Caco-2 (cell line): ENCODE results near the gene TEX35. TPM values are rescaled to one million over a fixed set of nuclear protein-coding genes. Genes with fewer than 3 reads are reported as not detected.

ENCODE experiments used
- BruUV-seq: library from RNA; stranded (reverse); fragments of 400-500 nt; replicated peaks from 2 replicates; lab custom pipeline; 2021; lab: Mats Ljungman, UMichigan
- CTCF ChIA-PET: fragments of 300-600 bp; sonication (Branson Sonifier 250); formaldehyde crosslinking; loops from one replicate; lab custom pipeline; 2022; ENCODE audit warnings: antibody characterized with exemption; lab: Charles Lee
- POLR2A ChIA-PET: fragments of 300-600 bp; sonication (Branson Sonifier 250); formaldehyde crosslinking; loops from one replicate; lab custom pipeline; 2022; ENCODE audit warnings: antibody characterized with exemption; lab: Charles Lee
- DNase-seq, 2 experiments: peaks; one replicate each; pipeline versions ENCODE4 v3.0.0 to v3.0.0-alpha.2; 2020 to 2022
- H3K27me3 ChIP-seq: replicated peaks from 2 replicates; pipeline ENCODE4 v1.6.0; 2011; ENCODE audit warnings: low read length; ENCODE audit not compliant: control insufficient read depth, insufficient read depth
- H3K36me3 ChIP-seq: 2 replicates; pipeline ENCODE4 v1.5.1; 2011; ENCODE audit warnings: low read length; ENCODE audit not compliant: control insufficient read depth, insufficient read depth
- H3K4me1 ChIP-seq: fragments of 250-450 bp; sonication (Bioruptor Pico); 2 replicates; pipeline ENCODE4 v1.5.1; 2020; ENCODE audit warnings: mild to moderate bottlenecking
- H3K4me3 ChIP-seq: 2 replicates; pipeline ENCODE4 v1.5.1; 2011; ENCODE audit warnings: low read depth, mild to moderate bottlenecking, control low read depth, low read length
- H3K9me3 ChIP-seq: fragments of 250-450 bp; sonication (Bioruptor Pico); 2 replicates; pipeline ENCODE4 v1.5.1; 2020; ENCODE audit warnings: mild to moderate bottlenecking, moderate library complexity
- H3K27ac Mint-ChIP-seq: one replicate; pipeline ENCODE4 v1.8.0; 2022; ENCODE audit warnings: mixed read lengths; ENCODE audit not compliant: unreplicated experiment
- H3K27me3 Mint-ChIP-seq: one replicate; pipeline ENCODE4 v1.8.0; 2022; ENCODE audit warnings: mixed read lengths; ENCODE audit not compliant: insufficient read depth, unreplicated experiment
- H3K36me3 Mint-ChIP-seq: one replicate; pipeline ENCODE4 v1.8.0; 2022; ENCODE audit warnings: mild to moderate bottlenecking, mixed read lengths; ENCODE audit not compliant: insufficient read depth, unreplicated experiment
- H3K4me1 Mint-ChIP-seq: one replicate; pipeline ENCODE4 v1.8.0; 2022; ENCODE audit warnings: low read depth, mixed read lengths; ENCODE audit not compliant: unreplicated experiment
- H3K4me3 Mint-ChIP-seq: one replicate; pipeline ENCODE4 v1.8.0; 2022; ENCODE audit warnings: mild to moderate bottlenecking, moderate library complexity, mixed read lengths; ENCODE audit not compliant: unreplicated experiment
- H3K9me3 Mint-ChIP-seq: one replicate; pipeline ENCODE4 v1.8.0; 2022; ENCODE audit warnings: mixed read lengths; ENCODE audit not compliant: unreplicated experiment
- CTCF ChIP-seq, 2 experiments: fragments of 200-600 bp in 1 of 2; IDR thresholded peaks; 1 replicate in 1 of 2; 2 replicates in 1 of 2; pipeline versions ENCODE4 v1.5.1 to v1.8.0; 2011 to 2022; ENCODE audit warnings: antibody characterized with exemption in 1 of 2, control low read depth in 1 of 2, inconsistent platforms in 1 of 2, low read depth in 1 of 2, low read length in 1 of 2, mild to moderate bottlenecking in 1 of 2, moderate library complexity in 1 of 2; ENCODE audit not compliant: insufficient read depth in 1 of 2, severe bottlenecking in 1 of 2, unreplicated experiment in 1 of 2
- intact Hi-C: fragments of 100-400 bp; cut with micrococcal nuclease; formaldehyde crosslinking; loops from one replicate; pipeline ENCODE4 v1.10.0; 2022; ENCODE audit not compliant: unreplicated experiment
- total RNA-seq: library from RNA; stranded (reverse); gene quantifications from 2 replicates; pipeline ENCODE4 v1.2.3, GENCODE V29; 2022

The TEX35 gene
- total RNA-seq, 1 experiment from 2014 or later = not detected

DNA sequence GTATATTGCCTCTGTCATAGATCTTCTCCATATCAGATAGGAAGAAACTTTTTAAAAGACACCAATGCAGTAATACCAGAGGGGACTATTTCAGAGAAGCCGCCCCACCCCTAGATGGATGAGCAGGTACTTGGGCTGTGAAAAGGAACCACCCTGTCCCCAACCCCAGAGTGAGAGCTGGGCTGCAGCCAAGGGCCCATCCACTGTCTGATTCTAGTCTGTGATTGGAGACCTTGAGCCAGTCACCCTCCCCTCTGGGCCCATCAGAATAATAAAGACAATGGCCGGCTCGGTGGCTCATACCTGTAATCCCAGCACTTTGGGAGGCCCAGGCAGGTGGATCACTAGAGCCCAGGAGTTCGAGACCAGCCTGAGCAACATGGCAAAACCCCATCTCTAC is 21.2 kb upstream of the TEX35 start:
- no peaks in the 10 kb centered on the region for H3K9me3 Mint-ChIP-seq
- no peaks in the 10 kb centered on the region for H3K9me3 ChIP-seq
- no TSS peak for BruUV-seq
- no peak for DNase-seq
- no peak overlapping the region for H3K27ac Mint-ChIP-seq
- POLR2A ChIA-PET = no interaction called here
- no peaks in the 10 kb centered on the region for H3K4me1 ChIP-seq
- H3K4me3 Mint-ChIP-seq = no peak overlapping the region
- H3K36me3 ChIP-seq = no peaks in the 10 kb centered on the region
- H3K36me3 Mint-ChIP-seq = no peaks in the 10 kb centered on the region
- no peak for TF ChIP-seq CTCF (IDR thresholded peaks at IDR 0.05; ENCODE audit: insufficient read depth in 1 of 2, low read depth in 1 of 2, low read length in 1 of 2, severe bottlenecking in 1 of 2, unreplicated experiment in 1 of 2)
- no peaks in the 10 kb centered on the region for H3K27me3 ChIP-seq
- CTCF ChIA-PET = no interaction called here
- H3K4me1 Mint-ChIP-seq = no peaks in the 10 kb centered on the region
- no peaks in the 10 kb centered on the region for H3K27me3 Mint-ChIP-seq
- no peak overlapping the region for H3K4me3 ChIP-seq
- intact Hi-C loops = no loop called here

DNA sequence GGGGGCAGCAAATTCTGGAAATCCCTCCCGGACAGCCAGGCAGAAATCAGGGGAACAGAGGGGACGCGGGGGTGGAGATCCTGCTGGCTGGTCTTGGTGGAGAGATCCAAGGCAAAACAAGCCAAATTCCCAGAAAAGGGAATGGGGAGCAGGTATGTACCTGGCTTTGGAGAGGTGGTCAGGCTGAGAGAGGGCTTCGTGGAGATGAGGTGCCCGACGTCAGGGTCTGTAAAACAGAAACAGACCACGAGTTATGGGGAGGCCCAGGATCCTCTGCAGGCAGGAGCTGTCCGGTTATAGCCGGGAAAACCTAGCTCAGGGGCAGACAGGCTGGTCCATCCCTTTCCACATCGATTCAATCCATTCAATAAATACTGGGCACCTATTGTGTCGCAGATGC is 20.6 kb upstream of the TEX35 start:
- Histone ChIP-seq H3K4me3 (no peak overlapping the region), H3K27me3 (no peaks in the 10 kb centered on the region), H3K9me3 (no peaks in the 10 kb centered on the region), H3K36me3 (no peaks in the 10 kb centered on the region), H3K4me1 (no peaks in the 10 kb centered on the region)
- H3K27me3 Mint-ChIP-seq = no peaks in the 10 kb centered on the region
- H3K4me3 Mint-ChIP-seq = no peak overlapping the region
- ChIA-PET POLR2A (no interaction called here), CTCF (no interaction called here)
- no TSS peak for BruUV-seq
- no peaks in the 10 kb centered on the region for H3K4me1 Mint-ChIP-seq
- intact Hi-C loops = no loop called here
- no peak for DNase-seq
- H3K9me3 Mint-ChIP-seq = no peaks in the 10 kb centered on the region
- TF ChIP-seq CTCF (IDR thresholded peaks at IDR 0.05; ENCODE audit: insufficient read depth in 1 of 2, low read depth in 1 of 2, low read length in 1 of 2, severe bottlenecking in 1 of 2, unreplicated experiment in 1 of 2) = no peak
- no peaks in the 10 kb centered on the region for H3K36me3 Mint-ChIP-seq
- H3K27ac Mint-ChIP-seq = no peak overlapping the region

DNA sequence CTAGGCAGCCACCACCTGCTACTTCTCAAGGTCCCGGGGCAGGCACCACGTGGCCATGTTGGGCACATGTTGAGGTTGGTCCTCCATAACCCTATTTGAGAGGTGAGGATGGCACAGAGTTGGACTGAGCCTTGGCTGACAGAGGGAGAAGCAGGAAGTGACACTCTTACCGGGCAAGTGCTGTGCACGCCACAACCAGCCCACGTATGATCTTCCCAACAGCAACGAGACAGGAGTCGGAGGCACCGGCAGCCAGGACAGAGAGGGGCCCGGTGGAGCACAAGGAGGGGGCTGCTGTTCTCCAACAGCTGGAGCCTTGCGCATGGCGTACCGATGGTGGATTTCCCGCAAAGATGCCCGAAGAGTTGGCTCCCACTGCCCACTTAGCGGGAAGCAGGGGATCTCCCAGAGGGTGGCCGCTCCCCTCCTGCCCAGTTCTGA is 19.6 kb upstream of the TEX35 start:
- Mint-ChIP-seq H3K36me3 (no peaks in the 10 kb centered on the region), H3K4me1 (no peaks in the 10 kb centered on the region), H3K27ac (no peak overlapping the region), H3K4me3 (no peak overlapping the region), H3K27me3 (no peaks in the 10 kb centered on the region), H3K9me3 (no peaks in the 10 kb centered on the region)
- no TSS peak for BruUV-seq
- H3K9me3 ChIP-seq = no peaks in the 10 kb centered on the region
- H3K36me3 ChIP-seq = no peaks in the 10 kb centered on the region
- POLR2A ChIA-PET = no interaction called here
- H3K4me1 ChIP-seq = no peaks in the 10 kb centered on the region
- no peaks in the 10 kb centered on the region for H3K27me3 ChIP-seq
- CTCF ChIA-PET = no interaction called here
- intact Hi-C loops = no loop called here
- no peak for TF ChIP-seq CTCF (IDR thresholded peaks at IDR 0.05; ENCODE audit: insufficient read depth in 1 of 2, low read depth in 1 of 2, low read length in 1 of 2, severe bottlenecking in 1 of 2, unreplicated experiment in 1 of 2)
- no peak for DNase-seq
- H3K4me3 ChIP-seq = no peak overlapping the region
